GM18868 (cell line): ENCODE data around the gene SAMD8.
"Not testable (repeated sequence)": the region's sequence is repeated elsewhere in the genome, so short reads cannot be mapped to it uniquely, and the experiment has no call there.

ENCODE experiments used
- ATAC-seq: cut with Tn5 transposase; IDR thresholded peaks from one replicate; pipeline ENCODE4 v1.9.1; 2021; ENCODE audit warnings: mild to moderate bottlenecking, moderate library complexity; ENCODE audit not compliant: unreplicated experiment

Gene SAMD8

DNA sequence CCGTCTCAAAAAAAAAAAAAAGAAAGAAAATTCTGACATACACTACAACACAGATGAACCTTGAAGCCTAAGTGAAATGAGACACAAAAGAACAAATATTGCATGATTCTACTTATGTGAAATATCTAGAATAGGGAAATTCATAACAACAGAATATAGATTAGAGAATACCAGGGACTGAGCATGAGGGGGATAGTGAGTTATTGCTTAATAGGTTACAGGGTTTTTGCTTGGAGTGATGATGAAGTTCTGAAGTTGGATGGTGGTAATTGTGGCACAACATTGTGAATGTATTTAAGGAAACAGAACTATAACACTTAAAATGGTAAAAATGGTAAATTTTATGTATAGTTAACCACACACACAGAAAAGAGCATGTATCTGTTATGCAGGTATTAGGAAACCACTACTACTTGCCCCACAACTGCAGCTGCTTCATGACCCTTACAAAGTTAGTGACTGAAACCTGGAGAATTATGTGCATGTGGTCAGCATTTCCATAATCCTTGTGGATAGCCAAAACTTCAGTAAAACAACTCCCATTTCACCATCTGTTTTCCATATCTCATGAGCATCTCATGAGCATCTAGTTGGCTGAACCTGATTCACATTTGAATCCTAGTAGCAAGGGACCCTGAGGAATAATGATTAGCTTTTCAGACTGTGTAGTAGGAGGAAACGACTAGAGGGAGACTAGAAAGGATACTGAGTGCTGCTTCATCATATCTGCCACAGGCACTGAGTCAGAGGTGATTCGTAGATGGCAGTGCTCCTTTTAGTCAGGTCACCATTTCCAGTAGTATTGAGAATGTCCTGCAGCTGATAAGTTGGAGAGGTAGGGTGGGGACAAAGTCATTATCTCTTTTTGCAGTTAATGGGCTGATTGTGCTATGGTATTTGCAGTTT is 26.3 kb downstream of the SAMD8 start:
- no peak for ATAC-seq

DNA sequence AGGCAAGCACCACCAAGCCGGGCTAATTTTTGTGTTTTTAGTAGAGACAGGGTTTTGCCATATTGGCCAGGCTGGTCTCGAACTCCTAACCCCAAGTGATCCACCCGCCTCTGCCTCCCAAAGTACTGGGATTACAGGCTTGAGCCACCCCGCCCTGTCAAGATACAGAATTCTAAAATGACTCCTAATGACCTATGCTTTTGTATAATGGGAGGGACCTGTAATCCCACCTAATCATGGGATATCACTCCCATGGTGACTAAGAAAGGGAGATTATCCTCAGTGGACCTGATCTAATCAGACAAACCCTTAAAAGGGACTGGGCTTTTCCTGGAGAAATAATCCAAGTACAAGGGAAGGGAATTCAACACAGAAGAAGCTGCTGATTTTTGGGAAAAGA is 28.8 kb downstream of the SAMD8 start:
- no peak for ATAC-seq

DNA sequence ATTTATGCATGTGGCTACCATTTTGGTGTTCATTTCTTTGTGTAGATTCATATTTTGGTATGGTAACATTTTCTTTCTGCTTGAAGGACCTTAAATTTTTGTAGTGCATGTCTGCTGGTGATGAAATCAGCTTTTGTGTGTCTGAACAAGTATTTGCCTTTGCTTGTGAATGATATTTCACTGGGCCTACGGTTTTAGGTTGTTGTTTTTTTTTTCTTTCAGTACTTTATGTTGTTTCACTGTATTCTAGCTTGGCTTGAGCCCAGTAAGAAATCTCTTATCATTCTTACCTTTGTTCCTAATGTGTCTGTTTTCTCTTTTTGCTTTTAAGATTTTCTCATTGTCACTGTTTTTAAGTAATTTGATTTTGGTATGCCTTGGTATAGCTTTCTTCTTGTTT is 31.9 kb downstream of the SAMD8 start:
- no peak for ATAC-seq

DNA sequence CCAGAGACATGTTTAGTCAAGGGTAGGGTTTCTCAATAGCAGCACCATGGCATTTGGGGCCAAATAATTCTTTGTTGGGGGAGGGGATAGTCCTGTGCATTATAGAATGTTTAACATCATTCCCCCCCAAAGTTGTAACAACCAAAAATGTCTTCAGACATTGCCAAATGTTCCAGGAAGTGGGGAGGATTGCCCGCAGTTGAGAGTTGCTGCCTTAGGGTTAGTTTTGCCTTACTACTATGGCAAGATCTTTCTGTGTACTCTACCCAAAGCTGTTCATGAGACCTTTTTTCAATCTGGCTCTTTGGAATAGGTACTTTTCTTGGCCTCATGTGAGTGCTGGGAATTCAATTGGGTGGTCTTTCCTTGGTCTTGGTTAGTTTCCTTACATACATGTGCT is 34.1 kb downstream of the SAMD8 start:
- ATAC-seq: no peak

DNA sequence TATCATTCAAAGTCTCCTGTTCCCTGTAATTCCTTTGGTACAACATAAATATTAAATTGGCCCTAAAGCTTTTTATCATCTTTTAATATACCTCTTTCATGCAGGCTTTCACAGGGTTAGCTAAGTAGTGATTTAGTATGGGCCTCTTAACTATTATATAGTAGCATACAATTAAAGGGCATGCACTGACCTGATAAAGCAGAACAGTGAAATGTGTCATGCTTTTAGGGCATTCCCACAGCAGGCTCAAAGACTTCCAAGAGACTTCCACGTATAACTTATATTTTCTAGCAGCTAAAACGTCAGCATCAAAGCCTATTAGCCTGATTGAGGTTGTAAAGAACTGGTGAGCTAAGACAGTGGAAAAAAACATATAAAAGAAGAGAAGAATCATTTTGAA is 35.3 kb downstream of the SAMD8 start:
- no peak for ATAC-seq

DNA sequence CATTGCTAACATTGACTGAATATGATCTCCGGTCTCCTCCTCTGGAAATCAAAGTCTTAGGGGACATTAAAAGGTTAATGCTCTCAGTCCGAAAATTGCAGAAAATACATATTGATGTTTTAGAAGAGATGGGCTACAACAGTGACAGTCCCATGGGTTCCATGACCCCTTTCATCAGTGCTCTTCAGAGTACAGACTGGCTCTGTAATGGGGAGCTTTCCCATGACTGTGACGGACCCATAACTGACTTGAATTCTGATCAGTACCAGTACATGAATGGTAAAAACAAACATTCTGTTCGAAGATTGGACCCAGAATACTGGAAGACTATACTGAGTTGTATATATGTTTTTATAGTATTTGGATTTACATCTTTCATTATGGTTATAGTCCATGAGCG is 39.2 kb downstream of the SAMD8 start:
- no peak for ATAC-seq

DNA sequence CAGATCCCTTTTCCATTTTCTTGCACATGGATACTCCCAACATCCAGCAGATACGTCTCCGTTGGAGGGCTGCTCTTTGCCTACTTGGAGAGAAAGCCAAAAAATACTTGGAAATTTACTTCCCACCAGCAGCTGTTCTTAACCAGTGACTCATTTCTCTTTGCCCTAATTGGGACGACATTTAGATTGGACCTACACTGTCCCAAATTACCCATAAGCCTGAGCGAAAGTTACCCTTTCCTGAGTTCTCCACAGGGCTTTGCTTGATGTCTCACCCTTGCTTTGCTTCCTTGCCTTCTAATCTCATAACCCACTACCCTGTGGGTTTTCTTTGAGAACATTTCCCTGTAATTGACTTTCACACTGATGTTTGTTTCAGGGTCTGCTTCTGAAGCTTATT is 48.1 kb downstream of the SAMD8 start:
- ATAC-seq: no peak

DNA sequence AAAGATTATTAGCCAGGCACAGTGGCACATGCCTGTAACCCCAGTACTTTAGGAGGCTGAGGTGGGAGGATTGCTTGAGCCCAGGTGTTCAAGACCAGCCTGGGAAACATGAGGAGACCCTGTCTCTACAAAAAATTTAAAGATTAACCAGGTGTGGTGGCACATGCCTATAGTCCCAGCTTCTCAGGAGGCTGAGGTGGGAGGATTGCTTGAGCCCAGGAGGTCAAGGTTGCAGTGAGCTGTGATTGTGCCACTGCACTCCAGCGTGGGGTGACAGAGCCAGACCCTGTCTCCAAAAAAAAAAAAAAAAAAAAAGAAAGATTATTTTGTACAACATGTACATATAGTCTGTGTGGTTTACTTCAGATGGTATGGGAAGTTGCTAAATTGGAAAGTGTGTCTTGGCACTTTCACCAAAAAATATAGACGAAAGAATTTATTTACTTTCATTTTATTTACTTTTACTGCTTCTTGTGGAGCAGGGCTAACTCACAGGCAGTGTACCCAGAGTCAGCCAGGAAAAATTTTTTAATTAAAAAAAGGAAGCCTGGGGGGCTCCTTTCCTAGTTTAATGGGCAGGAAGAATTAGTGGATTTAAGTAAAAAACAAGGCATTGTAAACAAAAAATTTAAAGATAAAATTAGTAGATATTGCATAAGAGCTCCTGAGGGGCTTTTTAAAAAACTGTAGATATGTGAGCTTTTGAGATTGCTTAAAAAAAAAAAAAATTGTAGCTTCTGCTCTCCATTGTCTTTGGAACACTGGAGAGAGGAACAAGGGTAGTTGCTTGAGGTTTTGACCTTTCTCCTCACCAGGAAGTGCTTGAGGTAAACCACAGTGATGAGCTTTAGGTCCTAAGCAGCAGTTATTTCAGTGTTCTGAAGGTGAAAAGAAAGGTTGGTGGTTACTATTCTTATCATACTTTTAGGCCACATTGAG is 54.5 kb downstream of the SAMD8 start:
- peak; percentile 91 for ATAC-seq

DNA sequence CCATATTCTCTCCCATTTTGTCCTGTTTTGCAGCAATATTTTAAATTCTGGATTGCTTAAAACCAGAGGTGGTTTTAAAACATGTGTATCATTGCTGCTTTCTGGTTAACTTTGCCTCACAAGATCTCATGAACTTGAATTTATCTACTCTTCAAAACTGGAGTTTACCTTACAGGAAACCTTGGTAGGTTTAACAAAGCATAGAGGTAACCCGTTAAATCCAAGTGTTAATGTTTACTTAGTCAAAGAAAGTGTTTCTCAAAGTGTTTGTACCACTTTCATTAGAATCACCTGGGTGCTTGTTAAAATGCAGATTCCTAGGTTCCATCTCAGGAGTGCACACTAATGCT is 55.1 kb downstream of the SAMD8 start:
- ATAC-seq: peak; percentile 19

DNA sequence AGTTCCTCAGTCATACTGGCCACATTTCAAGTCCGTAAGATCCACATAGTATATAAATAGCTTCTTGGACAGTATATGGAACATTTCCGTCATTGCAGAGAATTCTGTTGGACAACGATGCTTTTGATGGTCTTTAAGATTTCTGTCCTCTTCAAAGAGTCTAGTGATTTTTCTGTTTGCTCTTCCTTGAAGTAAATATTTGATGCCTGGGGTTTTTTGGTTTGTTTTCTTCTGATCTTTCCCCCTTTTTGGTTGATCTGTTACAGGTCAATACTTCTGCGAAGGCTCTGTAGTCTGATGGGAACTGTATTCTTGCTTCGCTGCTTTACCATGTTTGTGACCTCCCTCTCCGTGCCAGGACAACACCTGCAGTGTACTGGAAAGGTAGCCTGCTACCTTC is 56.8 kb downstream of the SAMD8 start:
- no peak for ATAC-seq

DNA sequence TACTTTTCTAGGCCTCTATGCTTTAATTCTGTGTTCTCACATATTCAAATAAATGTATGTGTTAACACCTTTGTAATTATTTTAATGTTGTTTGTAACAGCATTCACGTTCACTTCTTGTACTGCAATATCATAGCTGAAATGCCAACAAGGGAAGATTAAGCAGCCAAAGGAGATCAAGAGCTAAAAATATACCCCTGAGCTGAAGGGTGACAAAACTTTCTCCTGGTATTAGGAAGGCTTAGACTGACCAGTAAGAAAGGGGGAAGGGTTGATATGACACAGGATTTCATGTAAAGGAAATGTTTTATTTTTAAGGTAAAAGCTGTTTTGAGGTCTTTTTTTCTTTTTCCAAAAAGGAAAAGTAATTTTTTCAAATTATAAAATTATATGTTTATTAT is 58.8 kb downstream of the SAMD8 start:
- ATAC-seq: no peak

DNA sequence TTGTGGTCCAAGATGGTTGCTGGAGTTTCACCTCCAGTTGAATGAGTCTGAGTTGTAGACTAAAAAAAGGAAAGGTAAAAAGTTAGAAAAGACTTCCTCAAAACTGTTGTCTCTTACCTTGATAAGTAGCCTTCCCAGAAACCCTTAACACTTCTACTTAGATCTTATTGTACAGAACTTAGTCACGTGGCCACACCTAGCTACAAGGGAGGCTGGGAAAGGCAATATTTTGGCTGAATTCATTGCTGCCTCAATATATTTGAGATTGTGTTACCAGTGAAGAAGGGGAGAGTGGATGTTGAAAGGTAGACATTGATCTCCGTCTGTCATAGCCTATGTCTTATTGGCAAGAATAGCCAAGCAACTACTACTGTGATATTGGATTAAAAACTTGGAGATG is 63.6 kb downstream of the SAMD8 start:
- no peak for ATAC-seq

DNA sequence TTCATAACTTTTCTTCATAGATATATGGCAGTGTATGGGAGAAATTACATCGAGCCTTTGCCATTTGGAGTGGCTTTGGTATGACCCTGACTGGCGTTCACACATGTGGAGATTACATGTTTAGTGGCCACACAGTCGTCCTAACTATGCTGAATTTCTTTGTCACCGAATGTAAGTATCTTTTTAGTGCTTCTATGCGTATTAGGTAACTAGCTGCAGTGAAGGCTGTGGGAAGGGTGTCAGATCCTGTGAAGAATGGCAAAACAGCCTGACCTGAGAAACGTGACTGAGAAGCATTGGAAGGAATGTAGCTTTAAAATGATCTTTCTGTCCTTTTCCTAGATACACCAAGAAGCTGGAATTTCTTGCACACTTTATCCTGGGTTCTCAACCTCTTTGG is 64.6 kb downstream of the SAMD8 start:
- ATAC-seq: no peak

DNA sequence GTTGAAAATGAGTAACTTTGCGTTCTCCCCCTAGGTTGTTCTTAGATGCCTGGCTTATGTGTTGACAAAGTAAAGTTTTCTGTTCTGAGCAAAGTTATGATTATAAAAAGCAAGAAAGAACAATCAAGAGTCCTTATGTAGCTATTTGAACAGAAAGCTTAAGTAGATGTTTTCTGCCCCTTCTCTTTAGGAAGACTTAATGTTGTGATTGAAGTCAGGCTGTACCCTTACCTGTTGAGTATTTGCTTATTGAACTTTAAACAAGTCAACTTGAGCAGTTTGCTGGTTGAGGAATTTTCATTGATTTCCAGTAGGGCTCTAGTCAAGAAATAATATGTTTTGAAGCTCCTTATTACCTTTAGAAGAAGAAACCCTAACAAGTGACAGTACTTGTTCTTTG is 65.3 kb downstream of the SAMD8 start:
- ATAC-seq: no peak

DNA sequence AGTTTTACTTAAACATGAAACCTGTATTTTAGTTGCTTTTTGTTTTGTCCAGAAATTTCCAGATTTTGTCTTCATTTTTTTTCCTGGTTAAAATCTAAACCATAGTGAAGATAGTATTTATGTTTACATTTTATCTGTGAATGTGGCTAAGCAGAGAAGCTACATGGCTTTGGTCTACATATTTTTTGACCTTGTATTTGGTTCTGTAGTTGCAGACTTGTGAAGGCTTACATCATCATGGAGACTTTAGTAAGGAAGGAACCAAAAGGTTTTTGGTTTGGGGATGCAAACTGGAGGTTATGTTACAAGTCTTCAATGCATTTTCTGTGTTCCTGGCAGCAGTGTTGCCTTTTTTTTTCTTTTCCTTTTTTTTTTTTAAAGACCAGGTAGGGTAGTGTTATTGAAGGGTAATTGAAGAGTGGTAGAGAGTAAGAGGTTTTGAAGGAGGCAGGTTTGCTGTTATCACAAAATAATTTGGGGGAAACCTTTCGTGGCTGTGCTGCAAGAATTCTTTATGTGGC is 68.3 kb downstream of the SAMD8 start:
- ATAC-seq: no peak

DNA sequence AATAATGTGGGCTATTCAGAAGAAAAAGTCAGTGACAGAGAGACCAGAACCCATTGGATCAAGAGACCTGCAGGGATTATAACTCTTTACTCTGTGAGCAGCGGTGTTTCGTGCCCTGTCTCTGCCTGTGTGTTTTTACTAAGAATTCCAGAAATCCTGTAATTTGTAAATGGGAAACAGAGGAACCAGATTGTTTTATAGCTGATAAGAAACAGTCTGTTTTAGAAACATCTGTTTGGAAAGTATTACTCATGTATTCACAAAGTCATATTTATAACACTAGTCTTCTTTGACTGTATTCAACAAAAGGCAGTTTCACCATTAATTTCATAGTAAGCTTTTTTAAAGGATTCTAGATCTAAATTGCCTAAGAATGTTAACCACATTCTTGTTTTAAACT is 69.1 kb downstream of the SAMD8 start:
- ATAC-seq: no peak

DNA sequence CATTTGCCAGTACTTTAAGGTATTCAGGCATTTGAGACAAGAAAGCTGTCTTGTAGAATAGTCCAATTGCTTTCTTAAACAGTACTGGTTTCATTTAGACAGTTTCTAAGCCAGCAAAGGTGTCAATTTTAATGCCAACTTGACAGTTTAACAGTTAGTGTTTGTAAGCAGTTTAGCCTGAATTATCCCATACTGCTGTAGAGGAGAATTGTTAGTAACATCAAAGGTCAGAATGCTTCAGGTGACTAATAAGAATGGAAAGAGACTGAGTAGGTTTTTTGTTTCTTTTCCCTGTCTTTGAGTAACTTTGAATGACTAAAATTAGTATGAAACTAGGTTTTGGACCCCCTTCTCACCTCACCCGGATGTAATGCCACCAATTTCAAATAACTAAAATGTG is 69.6 kb downstream of the SAMD8 start:
- ATAC-seq: no peak

DNA sequence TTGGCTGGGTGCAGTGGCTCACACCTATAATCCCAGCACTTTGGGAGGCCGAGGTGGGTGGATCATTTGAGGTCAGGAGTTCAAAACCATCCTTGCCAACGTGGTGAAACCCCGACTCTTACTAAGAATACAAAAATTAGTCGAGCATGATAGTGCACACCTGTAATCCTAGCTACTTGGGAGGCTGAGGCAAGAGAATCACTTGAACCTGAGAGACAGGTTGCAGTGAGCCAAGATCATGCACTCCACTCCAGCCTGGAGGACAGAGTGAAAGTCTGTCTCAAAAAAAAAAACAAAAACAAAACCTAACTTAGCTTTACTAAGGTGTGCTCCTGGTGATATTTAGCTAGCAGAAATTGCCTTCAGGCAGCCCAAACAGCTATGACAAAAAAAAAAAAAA is 74.9 kb downstream of the SAMD8 start:
- ATAC-seq: no peak

DNA sequence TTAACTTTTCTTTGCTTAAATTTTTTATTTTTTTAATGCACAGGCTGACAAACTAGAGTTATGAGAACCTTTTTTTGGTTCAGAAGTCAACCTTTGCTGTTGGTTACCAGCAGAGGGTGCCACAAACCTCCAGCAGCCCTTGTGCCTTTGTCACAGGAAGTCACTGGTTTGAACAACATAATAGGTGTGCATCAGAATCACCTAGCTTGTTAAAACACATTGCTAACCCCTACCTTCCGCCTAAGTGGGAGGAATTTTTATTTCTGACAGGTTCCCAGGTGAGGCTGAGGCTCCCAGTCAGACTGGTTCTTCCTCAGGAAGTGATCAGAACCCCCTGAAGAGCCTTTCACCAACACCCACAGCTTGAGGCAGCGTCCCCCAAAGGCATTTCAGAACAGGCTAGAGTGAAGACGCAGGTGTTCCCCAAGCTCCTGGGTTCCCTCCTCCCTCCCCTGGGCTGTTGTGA is 76.5 kb downstream of the SAMD8 start:
- peak; percentile 74 for ATAC-seq

DNA sequence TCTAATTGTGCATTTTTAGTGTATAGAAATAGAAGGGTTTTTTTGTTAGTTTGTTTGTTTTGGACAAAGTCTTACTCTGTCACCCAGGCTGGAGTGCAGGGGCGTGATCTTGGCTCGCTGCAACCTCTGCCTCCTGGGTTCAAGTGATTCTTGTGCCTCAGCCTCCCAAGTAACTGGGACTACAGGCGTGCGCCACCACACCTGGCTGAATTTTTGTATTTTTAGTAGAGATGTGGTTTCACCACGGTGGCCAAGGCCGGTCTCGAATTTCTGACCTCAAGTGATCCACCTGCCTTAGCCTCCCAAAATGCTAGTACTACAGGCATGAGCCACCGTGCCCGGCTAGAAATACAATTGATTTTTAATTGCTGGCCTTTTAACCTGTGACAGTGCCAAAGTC is 77.1 kb downstream of the SAMD8 start:
- ATAC-seq: not testable (repeated sequence)

DNA sequence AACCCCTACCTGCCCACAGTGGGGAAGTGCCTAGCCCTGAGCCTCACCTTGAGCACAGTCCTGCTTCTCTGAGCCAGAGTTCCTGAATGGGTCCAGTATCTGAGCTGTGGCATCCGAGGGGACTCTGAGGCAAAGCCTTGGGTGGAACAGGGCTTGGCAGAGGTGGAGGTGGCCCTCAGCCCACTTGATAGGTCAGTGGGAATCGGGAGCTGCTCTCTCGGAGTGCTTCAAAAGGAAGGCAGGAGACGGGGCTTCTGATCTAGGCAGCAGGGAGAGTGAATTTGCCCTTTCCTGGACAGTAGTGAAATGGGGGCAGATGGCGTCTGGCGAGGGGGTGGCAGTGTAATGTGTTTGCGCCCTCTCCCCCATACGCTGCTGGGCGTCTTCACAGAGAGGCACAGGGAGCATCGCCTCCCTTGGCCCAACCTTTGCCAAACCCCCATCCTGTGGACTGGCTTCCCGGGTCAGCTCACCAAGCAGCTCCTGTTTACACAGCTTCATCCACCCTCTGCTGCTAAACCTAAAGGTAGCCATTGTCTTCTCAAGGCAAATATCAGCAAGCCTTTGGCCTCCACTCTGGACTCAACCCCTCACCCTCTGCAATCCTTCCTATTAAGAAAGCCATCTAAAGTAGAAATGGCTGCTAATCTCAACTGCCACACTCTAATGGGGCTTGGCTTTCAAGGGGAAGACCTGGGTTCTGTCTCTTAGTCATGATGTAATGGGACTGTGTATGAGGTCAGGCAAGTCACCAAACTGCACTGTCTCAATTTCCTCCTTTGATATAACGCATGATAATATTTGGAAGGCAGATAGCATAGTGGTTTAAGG is 78.0 kb downstream of the SAMD8 start:
- no peak for ATAC-seq
